DOHH2 (cell line): ENCODE data around the gene PEBP1.
"Not testable (repeated sequence)": the region's sequence is repeated elsewhere in the genome, so short reads cannot be mapped to it uniquely, and the experiment has no call there.

ENCODE experiments used
- H3F3A ChIP-seq: fragments of 200-600 bp; sonication (generic), shearing (Covaris generic); 2 replicates; pipeline ENCODE4 v1.6.0; 2016; ENCODE audit warnings: antibody characterized with exemption, mild to moderate bottlenecking; ENCODE audit not compliant: control insufficient read depth, insufficient read depth
- H3K27ac ChIP-seq: fragments of 200-600 bp; sonication (generic); 2 replicates; pipeline ENCODE4 v1.5.1; 2014; ENCODE audit warnings: low read depth, mild to moderate bottlenecking, low read length, moderate library complexity
- H3K27me3 ChIP-seq: fragments of 200-600 bp; sonication (generic); 2 replicates; pipeline ENCODE4 v1.6.1; 2014; ENCODE audit warnings: mild to moderate bottlenecking, low read length, mixed read lengths; ENCODE audit not compliant: control insufficient read depth
- H3K36me3 ChIP-seq: fragments of 200-600 bp; sonication (generic); 2 replicates; pipeline ENCODE4 v1.6.1; 2014; ENCODE audit warnings: mild to moderate bottlenecking, low read length, moderate library complexity, mixed read lengths; ENCODE audit not compliant: control insufficient read depth
- H3K4me1 ChIP-seq: fragments of 200-600 bp; sonication (generic); 2 replicates; pipeline ENCODE4 v1.6.1; 2014; ENCODE audit warnings: mild to moderate bottlenecking, low read length, mixed read lengths; ENCODE audit not compliant: control insufficient read depth
- H3K4me2 ChIP-seq: fragments of 200-600 bp; sonication (generic); 2 replicates; pipeline ENCODE4 v1.6.0; 2014; ENCODE audit warnings: mild to moderate bottlenecking, low read length, moderate library complexity
- H3K4me3 ChIP-seq: fragments of 200-600 bp; sonication (generic); 2 replicates; pipeline ENCODE4 v1.5.1; 2014; ENCODE audit warnings: mild to moderate bottlenecking, low read length, mixed read lengths
- H3K79me2 ChIP-seq: fragments of 200-600 bp; sonication (generic); 2 replicates; pipeline ENCODE4 v1.6.1; 2014; ENCODE audit warnings: mild to moderate bottlenecking, low read length, mixed read lengths; ENCODE audit not compliant: control insufficient read depth
- H3K9me2 ChIP-seq: fragments of 200-600 bp; sonication (generic); replicated peaks from 2 replicates; pipeline ENCODE4 v1.6.1; 2014; ENCODE audit warnings: mild to moderate bottlenecking, low read length, mixed read lengths; ENCODE audit not compliant: control insufficient read depth
- H3K9me3 ChIP-seq: fragments of 200-600 bp; sonication (generic); 2 replicates; pipeline ENCODE4 v1.6.1; 2014; ENCODE audit warnings: antibody characterized with exemption, low read length, mixed read lengths; ENCODE audit not compliant: control insufficient read depth, insufficient read depth
- H4K20me1 ChIP-seq: fragments of 200-600 bp; sonication (generic); 2 replicates; pipeline ENCODE4 v1.6.0; 2014; ENCODE audit warnings: low read depth, mild to moderate bottlenecking, antibody characterized with exemption, low read length, moderate library complexity; ENCODE audit not compliant: control insufficient read depth, insufficient read depth
- EZH2phosphoT487 ChIP-seq: fragments of 200-600 bp; sonication (generic); IDR thresholded peaks from 2 replicates; pipeline ENCODE4 v1.6.1; 2017; ENCODE audit warnings: borderline replicate concordance, mild to moderate bottlenecking, antibody characterized with exemption, low read length, moderate library complexity, mixed read lengths
- TF ChIP-seq, protein P1 (sequence below): fragments of 200-600 bp; sonication (generic); IDR thresholded peaks from one replicate; pipeline ENCODE4 v1.5.1; 2014; ENCODE audit warnings: antibody characterized with exemption, mild to moderate bottlenecking, low read depth, low read length; ENCODE audit not compliant: poor library complexity, severe bottlenecking

The PEBP1 gene

DNA sequence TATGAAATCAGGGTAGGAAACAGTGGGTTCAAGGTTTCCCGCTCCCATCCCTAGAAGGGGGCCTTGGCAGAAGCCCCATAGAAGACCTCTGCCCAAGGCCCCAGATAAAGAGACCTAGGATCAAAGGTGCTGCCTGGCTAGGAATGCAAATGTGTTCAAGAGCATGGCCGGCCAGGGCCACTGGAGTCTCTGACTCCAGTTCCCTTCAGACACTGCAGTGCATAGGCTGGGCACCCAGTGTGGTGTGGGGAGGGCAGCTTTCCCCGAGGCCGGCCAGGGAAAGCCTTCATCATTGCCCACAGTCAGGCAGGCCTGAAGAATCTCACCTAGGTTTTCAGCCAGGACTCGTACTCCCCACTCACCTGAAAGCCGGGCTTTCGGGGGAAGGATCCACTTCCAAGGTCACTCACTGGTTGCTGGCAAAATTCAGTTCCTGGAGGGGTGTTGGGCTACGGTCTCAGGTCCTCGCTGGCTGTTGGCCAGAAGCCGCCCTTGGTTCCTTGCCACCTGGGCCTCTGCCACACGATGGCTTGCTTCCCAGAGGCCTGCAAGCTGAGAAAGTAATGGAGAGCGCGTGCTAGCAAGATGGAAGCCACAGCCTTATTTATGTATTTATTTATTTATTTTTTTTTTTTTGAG is 9.7 kb upstream of the PEBP1 start:
- Histone ChIP-seq H3F3A (no peaks in the 10 kb centered on the region), H3K9me3 (no peaks in the 10 kb centered on the region), H3K9me2 (no peaks in the 10 kb centered on the region), H3K4me2 (no peak overlapping the region), H4K20me1 (no peaks in the 10 kb centered on the region), H3K27ac (no peak overlapping the region), H3K27me3 (no peaks in the 10 kb centered on the region), H3K4me3 (no peak overlapping the region), H3K36me3 (no peaks in the 10 kb centered on the region), H3K4me1 (no peaks in the 10 kb centered on the region), H3K79me2 (no peaks in the 10 kb centered on the region)
- TF ChIP-seq, protein P1, sequence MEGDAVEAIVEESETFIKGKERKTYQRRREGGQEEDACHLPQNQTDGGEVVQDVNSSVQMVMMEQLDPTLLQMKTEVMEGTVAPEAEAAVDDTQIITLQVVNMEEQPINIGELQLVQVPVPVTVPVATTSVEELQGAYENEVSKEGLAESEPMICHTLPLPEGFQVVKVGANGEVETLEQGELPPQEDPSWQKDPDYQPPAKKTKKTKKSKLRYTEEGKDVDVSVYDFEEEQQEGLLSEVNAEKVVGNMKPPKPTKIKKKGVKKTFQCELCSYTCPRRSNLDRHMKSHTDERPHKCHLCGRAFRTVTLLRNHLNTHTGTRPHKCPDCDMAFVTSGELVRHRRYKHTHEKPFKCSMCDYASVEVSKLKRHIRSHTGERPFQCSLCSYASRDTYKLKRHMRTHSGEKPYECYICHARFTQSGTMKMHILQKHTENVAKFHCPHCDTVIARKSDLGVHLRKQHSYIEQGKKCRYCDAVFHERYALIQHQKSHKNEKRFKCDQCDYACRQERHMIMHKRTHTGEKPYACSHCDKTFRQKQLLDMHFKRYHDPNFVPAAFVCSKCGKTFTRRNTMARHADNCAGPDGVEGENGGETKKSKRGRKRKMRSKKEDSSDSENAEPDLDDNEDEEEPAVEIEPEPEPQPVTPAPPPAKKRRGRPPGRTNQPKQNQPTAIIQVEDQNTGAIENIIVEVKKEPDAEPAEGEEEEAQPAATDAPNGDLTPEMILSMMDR, result no peak

- no peak overlapping the region for H3K4me2 ChIP-seq
- H3K9me3 ChIP-seq, result no peaks in the 10 kb centered on the region
- peaks cover 8% of the 10 kb centered on the region for H3K4me1 ChIP-seq
- no peaks in the 10 kb centered on the region for H3K27me3 ChIP-seq
- no peaks in the 10 kb centered on the region for H3K9me2 ChIP-seq
- H3K36me3 ChIP-seq, result no peaks in the 10 kb centered on the region
- H3K27ac ChIP-seq, result no peak overlapping the region
- H3K79me2 ChIP-seq, result no peaks in the 10 kb centered on the region
- H4K20me1 ChIP-seq, result no peaks in the 10 kb centered on the region
- TF ChIP-seq, protein P1, result no peak
- TF ChIP-seq EZH2phosphoT487, result no peak
- H3K4me3 ChIP-seq, result no peak overlapping the region
- H3F3A ChIP-seq, result peaks cover 3% of the 10 kb centered on the region; the same call in 1 of the 2 replicates
Measured at GRCh38 chr12:118127867-118128266, 8.1 kb upstream of the PEBP1 start.

DNA sequence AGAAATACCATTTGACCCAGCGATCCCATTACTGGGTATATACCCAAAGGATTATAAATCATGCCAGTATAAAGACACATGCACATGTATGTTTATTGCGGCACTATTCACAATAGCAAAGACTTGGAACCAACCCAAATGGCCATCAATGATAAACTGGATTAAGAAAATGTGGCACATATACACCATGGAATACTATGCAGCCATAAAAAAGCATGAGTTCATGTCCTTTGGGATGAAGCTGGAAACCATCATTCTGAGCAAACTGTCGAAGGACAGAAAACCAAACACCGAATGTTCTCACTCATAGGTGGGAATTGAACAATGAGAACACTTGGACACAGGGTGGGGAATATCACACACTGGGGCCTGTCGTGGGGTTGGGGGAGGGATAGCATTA is 6.5 kb upstream of the PEBP1 start:
- not testable (repeated sequence) for H3K4me3 ChIP-seq, H3K79me2 ChIP-seq, H3K9me3 ChIP-seq, H3K27me3 ChIP-seq, H3F3A ChIP-seq, H3K4me2 ChIP-seq, H3K9me2 ChIP-seq, H3K27ac ChIP-seq, H4K20me1 ChIP-seq, H3K36me3 ChIP-seq
- H3K4me1 ChIP-seq, result peaks cover 10% of the 10 kb centered on the region

GRCh38 chr12:118136559-118137003 is 657 bp downstream of the PEBP1 start:
- Histone ChIP-seq H3F3A (peaks cover 3% of the 10 kb centered on the region; the same call in 1 of the 2 replicates), H3K9me3 (no peaks in the 10 kb centered on the region), H4K20me1 (no peaks in the 10 kb centered on the region), H3K4me2 (peak overlapping the region; percentile 68), H3K9me2 (no peaks in the 10 kb centered on the region), H3K4me3 (peak overlapping the region; percentile 95), H3K79me2 (peaks cover 43% of the 10 kb centered on the region), H3K4me1 (peaks cover 25% of the 10 kb centered on the region), H3K27me3 (no peaks in the 10 kb centered on the region), H3K36me3 (peaks cover 42% of the 10 kb centered on the region), H3K27ac (peak overlapping the region; percentile 27; the same call in 1 of the 2 replicates)
- TF ChIP-seq EZH2phosphoT487, result no peak
- TF ChIP-seq, protein P1, result no peak
